ENCODE measurements around the gene KHDRBS2. TPM values are rescaled to one million over a fixed set of nuclear protein-coding genes. Genes with fewer than 3 reads are reported as not detected.

KHDRBS2 gene
- total and polyA plus RNA-seq, 7 donors: 0.16 to 0.69 (median 0.36) TPM; not detected in 2

DNA sequence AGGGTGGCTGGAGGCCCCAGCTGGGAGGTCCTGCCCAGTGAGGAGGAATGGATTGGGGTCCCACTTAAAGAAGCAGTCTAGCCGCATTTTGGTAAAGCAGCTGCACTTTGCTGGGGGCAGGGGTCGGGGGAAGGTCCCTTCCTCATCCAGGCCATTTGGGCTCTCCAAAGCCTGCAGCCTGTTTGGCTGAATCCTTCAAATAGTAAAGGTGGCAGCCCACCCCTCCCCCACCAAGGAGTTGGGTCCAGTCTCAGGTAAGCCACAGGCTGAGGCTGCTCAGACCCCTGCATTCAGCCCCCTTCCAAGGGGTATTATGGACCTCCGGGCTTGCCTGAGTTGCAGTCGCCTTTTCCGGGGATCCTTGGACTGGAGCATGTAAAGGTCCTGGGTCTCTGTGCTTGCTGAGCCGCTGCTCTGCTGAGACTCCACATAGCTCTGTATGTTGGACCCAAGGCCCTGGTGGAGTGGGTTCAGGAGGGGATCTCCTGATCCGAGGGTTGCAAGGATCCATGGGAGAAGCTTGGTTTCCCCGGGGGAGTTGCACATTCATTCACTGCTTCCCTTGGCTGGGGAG, 417.4 kb downstream of the KHDRBS2 start:
- no peaks in the 10 kb centered on the region for H3K4me1 ChIP-seq
- H3K27me3 ChIP-seq: no peaks in the 10 kb centered on the region
- intact Hi-C loops (cut with DNase I): no loop called here
- H3K4me3 ChIP-seq: no peak overlapping the region
- 95% methylated on average over 8 of the region's 8 CpGs for WGBS, 2 donors
- no peaks in the 10 kb centered on the region for H3K9me3 ChIP-seq
- TF ChIP-seq POLR2AphosphoS5 (IDR thresholded peaks at IDR 0.05): no peak
- TF ChIP-seq EP300 (IDR thresholded peaks at IDR 0.05): no peak
- TF ChIP-seq, protein P1, sequence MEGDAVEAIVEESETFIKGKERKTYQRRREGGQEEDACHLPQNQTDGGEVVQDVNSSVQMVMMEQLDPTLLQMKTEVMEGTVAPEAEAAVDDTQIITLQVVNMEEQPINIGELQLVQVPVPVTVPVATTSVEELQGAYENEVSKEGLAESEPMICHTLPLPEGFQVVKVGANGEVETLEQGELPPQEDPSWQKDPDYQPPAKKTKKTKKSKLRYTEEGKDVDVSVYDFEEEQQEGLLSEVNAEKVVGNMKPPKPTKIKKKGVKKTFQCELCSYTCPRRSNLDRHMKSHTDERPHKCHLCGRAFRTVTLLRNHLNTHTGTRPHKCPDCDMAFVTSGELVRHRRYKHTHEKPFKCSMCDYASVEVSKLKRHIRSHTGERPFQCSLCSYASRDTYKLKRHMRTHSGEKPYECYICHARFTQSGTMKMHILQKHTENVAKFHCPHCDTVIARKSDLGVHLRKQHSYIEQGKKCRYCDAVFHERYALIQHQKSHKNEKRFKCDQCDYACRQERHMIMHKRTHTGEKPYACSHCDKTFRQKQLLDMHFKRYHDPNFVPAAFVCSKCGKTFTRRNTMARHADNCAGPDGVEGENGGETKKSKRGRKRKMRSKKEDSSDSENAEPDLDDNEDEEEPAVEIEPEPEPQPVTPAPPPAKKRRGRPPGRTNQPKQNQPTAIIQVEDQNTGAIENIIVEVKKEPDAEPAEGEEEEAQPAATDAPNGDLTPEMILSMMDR (IDR thresholded peaks at IDR 0.05): no peak
- TF ChIP-seq POLR2A (IDR thresholded peaks at IDR 0.05): no peak
- no peak overlapping the region for H3K27ac ChIP-seq
- H3K36me3 ChIP-seq: no peaks in the 10 kb centered on the region
- peak; percentile 57 for DNase-seq

DNA sequence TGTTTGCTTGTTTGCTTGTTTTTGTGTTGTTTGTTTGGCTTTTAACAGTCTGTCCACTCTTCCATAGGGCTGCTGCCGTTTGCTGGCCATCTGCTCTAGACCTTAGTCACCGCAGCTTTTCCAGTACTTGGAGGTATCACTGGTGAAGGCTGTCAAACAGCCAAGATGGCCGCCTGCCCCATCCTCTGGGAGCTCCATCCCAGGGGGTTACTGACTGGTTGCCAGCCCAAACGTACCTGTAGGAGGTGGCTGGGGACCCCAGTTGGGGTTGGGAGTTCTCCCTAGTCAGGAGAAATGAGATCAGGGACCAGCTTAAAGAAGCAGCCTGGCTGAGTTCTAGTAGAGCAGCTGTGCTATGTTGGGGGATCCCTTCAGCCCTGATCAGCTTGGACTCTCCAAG, 418.4 kb downstream of the KHDRBS2 start:
- intact Hi-C loops (cut with DNase I): no loop called here
- Histone ChIP-seq H3K4me1 (no peaks in the 10 kb centered on the region), H3K9me3 (no peaks in the 10 kb centered on the region), H3K27me3 (no peaks in the 10 kb centered on the region), H3K36me3 (no peaks in the 10 kb centered on the region), H3K4me3 (no peak overlapping the region), H3K27ac (no peak overlapping the region)
- 86 to 87% methylated on average over 4 of the region's 4 CpGs for WGBS, 2 donors
- DNase-seq: peak; percentile 48
- no peak for TF ChIP-seq POLR2AphosphoS5 (IDR thresholded peaks at IDR 0.05)
- no peak for TF ChIP-seq POLR2A (IDR thresholded peaks at IDR 0.05)
- TF ChIP-seq, protein P1 (IDR thresholded peaks at IDR 0.05): no peak
- no peak for TF ChIP-seq EP300 (IDR thresholded peaks at IDR 0.05)

DNA sequence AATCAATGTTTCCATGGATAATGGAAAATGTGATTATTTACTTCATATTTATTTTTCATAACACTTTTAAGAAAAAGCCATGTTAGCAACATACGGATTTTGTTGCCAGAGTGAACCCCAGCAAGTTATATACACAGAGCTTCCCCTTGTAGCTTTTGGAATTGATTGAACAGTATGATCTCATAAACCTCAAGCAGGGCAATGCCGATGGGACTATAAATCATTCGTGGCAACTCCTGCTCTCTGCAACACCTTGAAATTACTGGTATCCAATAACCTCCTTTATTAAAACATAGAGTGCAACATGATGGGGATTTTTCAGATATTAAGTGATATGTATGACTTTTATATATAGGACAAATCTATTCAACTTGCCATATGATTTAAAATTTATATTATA, 428.5 kb downstream of the KHDRBS2 start:
- WGBS, 2 donors: 88 to 89% methylated on average over 3 of the region's 3 CpGs
- no peak for TF ChIP-seq POLR2AphosphoS5 (IDR thresholded peaks at IDR 0.05)
- TF ChIP-seq POLR2A (IDR thresholded peaks at IDR 0.05): no peak
- TF ChIP-seq EP300 (IDR thresholded peaks at IDR 0.05): no peak
- TF ChIP-seq, protein P1 (IDR thresholded peaks at IDR 0.05): no peak
- Histone ChIP-seq H3K36me3 (no peaks in the 10 kb centered on the region), H3K4me1 (no peaks in the 10 kb centered on the region), H3K9me3 (peaks cover 0 to 2% (median 0%) of the 10 kb centered on the region in 4 donors), H3K4me3 (no peak overlapping the region), H3K27ac (no peak overlapping the region), H3K27me3 (no peaks in the 10 kb centered on the region)
- no peak for DNase-seq
- intact Hi-C loops (cut with DNase I): no loop called here

DNA sequence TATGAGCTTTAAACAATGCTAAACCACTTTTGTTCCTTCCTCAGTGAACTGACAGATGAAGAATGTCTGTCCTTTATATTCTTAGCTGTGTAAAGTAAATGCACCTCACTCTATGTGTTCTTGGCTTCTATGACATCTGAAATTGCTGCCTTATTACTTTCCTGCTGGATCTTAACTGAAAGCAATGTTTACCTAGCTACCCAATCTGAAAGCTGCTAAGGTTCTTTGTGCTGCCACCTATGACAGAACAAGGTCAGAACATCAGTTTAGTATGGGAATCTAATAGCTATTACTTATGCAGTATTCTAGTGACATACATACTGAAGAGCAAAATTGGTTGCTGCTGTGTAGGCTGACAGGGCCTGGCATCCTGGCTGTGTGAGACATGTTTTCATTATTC, 444.1 kb downstream of the KHDRBS2 start:
- intact Hi-C loops (cut with DNase I): no loop called here

More for the DNA sequence above, 444.1 kb downstream of the KHDRBS2 start:
- no peak for TF ChIP-seq POLR2A (IDR thresholded peaks at IDR 0.05)
- TF ChIP-seq, protein P1 (IDR thresholded peaks at IDR 0.05): no peak
- no peak for TF ChIP-seq EP300 (IDR thresholded peaks at IDR 0.05)
- no peak for TF ChIP-seq POLR2AphosphoS5 (IDR thresholded peaks at IDR 0.05)
- no peak for DNase-seq
- H3K4me3 ChIP-seq: no peak overlapping the region
- no peaks in the 10 kb centered on the region for H3K9me3 ChIP-seq
- H3K36me3 ChIP-seq: no peaks in the 10 kb centered on the region
- H3K27ac ChIP-seq: no peak overlapping the region
- H3K4me1 ChIP-seq: no peaks in the 10 kb centered on the region
- H3K27me3 ChIP-seq: no peaks in the 10 kb centered on the region
